Left lung (tissue), 10 donors: ENCODE measurements around the gene HNRNPUL2. TPM values are rescaled to one million over a fixed set of nuclear protein-coding genes. Genes with fewer than 3 reads are reported as not detected.
"Not testable (repeated sequence)": the region's sequence is repeated elsewhere in the genome, so short reads cannot be mapped to it uniquely, and the experiment has no call there.

Experiments used
- ATAC-seq: fragments of 200-7000 bp; cut with Tn5 transposase; one replicate; pipeline ENCODE4 v1.9.1; 2020; ENCODE audit warnings: moderate library complexity
- DNase-seq, 4 donors: peaks; one replicate each; pipeline ENCODE4 v3.0.0-alpha.2; 2013 to 2020
- H3K27ac ChIP-seq, 2 donors: fragments of 200-600 bp; sonication (generic) in 1 of 2; one replicate each; pipeline versions ENCODE4 v1.5.0 to v1.8.0; 2020 to 2021
- H3K27me3 ChIP-seq, 2 donors: fragments of 200-600 bp; sonication (generic) in 1 of 2; one replicate each; pipeline versions ENCODE4 v1.5.0 to v1.8.0; 2020 to 2021
- H3K36me3 ChIP-seq, 2 donors: fragments of 200-600 bp; sonication (generic) in 1 of 2; one replicate each; pipeline versions ENCODE4 v1.5.0 to v1.8.0; 2020 to 2021
- H3K4me1 ChIP-seq, 2 donors: fragments of 200-600 bp; one replicate each; pipeline ENCODE4 v1.8.0; 2021
- H3K4me3 ChIP-seq, 2 donors: fragments of 200-600 bp; sonication (generic) in 1 of 2; one replicate each; pipeline versions ENCODE4 v1.5.0 to v1.8.0; 2020 to 2021; ENCODE audit warnings: mild to moderate bottlenecking in 1 of 2
- H3K9me3 ChIP-seq, 2 donors: fragments of 200-600 bp; sonication (generic) in 1 of 2; one replicate each; pipeline versions ENCODE4 v1.5.0 to v1.8.0; 2020 to 2021
- intact Hi-C, 2 donors: fragments of 100-400 bp; cut with DNase I; formaldehyde crosslinking; loops; one replicate each; pipeline versions ENCODE4 v1.11.2 to v1.14.2; 2022
- polyA plus RNA-seq, 6 donors: library from polyadenylated mRNA; unstranded; fragments of 120-200 nt; gene quantifications; one replicate each; pipeline ENCODE4 v1.2.1, GENCODE V29; 2013; ENCODE audit not compliant: insufficient read length in 6 of 6
- total RNA-seq, 2 donors: library from RNA; stranded (reverse); fragmentation: NEBNext Ultra II Directional; extraction: Animal tissue kit (Norgen Biotek cat#: 25700); gene quantifications; one replicate each; pipeline ENCODE4 v1.2.1, GENCODE V29; 2021
- TF ChIP-seq, protein P1 (sequence below), 2 donors: fragments of 200-600 bp; sonication (generic) in 1 of 2; IDR thresholded peaks; one replicate each; pipeline versions ENCODE4 v1.5.0 to v1.8.0; 2021; ENCODE audit warnings: antibody characterized with exemption in 2 of 2
- donor health status: DM: no; HTN: yes; CAD: no.
- donor health status: DM: no; HTN: no; CAD: no.

Gene HNRNPUL2
- total and polyA plus RNA-seq, 8 donors: 31.8 to 95.4 (median 88.0) TPM

DNA sequence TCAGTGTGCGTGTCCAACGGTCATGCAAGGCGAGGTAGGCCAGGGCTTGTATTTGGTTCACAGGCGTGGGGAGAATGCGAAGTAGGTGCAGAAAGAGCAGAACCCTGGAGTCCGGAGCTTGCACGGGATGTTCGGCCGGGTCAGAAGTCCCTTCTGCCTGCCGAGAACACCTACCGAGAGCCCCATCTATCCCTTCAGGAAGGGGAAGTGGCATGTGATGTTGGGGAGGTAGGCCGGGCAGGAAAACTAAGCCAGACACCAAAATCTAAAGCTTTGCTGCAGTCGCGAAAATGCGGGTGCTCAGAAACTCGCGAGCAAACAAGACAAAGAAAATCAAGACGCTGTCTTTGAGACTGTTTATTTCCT is 43.5 kb upstream of the HNRNPUL2 start:
- peak; percentile 30 for ATAC-seq
- peaks cover 0 to 32% of the 10 kb centered on the region in 2 donors for H3K36me3 ChIP-seq
- TF ChIP-seq, protein P1, sequence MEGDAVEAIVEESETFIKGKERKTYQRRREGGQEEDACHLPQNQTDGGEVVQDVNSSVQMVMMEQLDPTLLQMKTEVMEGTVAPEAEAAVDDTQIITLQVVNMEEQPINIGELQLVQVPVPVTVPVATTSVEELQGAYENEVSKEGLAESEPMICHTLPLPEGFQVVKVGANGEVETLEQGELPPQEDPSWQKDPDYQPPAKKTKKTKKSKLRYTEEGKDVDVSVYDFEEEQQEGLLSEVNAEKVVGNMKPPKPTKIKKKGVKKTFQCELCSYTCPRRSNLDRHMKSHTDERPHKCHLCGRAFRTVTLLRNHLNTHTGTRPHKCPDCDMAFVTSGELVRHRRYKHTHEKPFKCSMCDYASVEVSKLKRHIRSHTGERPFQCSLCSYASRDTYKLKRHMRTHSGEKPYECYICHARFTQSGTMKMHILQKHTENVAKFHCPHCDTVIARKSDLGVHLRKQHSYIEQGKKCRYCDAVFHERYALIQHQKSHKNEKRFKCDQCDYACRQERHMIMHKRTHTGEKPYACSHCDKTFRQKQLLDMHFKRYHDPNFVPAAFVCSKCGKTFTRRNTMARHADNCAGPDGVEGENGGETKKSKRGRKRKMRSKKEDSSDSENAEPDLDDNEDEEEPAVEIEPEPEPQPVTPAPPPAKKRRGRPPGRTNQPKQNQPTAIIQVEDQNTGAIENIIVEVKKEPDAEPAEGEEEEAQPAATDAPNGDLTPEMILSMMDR (IDR thresholded peaks at IDR 0.05): no peak
- DNase-seq: peak in 1 of 4 donors; percentile 44
- no peaks in the 10 kb centered on the region for H3K27me3 ChIP-seq
- H3K4me3 ChIP-seq: peak overlapping the region; percentile 52 to 72
- H3K9me3 ChIP-seq: no peaks in the 10 kb centered on the region
- peaks cover 16 to 42% of the 10 kb centered on the region in 2 donors for H3K4me1 ChIP-seq
- intact Hi-C loops: no loop called here
- H3K27ac ChIP-seq: peak overlapping the region; percentile 91 to 94

GRCh38 chr11:62760867-62761227 is 33.6 kb upstream of the HNRNPUL2 start:
- H3K4me1 ChIP-seq: peaks cover 10 to 19% of the 10 kb centered on the region in 2 donors
- H3K27ac ChIP-seq: peak overlapping the region; percentile 75 to 96
- H3K9me3 ChIP-seq, DNase-seq, intact Hi-C loops, H3K27me3 ChIP-seq, ATAC-seq, H3K36me3 ChIP-seq: not testable (repeated sequence)
- H3K4me3 ChIP-seq: peak overlapping the region; percentile 11 to 88

GRCh38 chr11:62757846-62758788 is 30.9 kb upstream of the HNRNPUL2 start:
- DNase-seq (no peak), ATAC-seq (no peak)
- TF ChIP-seq, protein P1 (IDR thresholded peaks at IDR 0.05): no peak
- no peaks in the 10 kb centered on the region for H3K27me3 ChIP-seq
- intact Hi-C loops: no loop called here
- no peak overlapping the region for H3K4me3 ChIP-seq
- no peaks in the 10 kb centered on the region for H3K36me3 ChIP-seq
- H3K4me1 ChIP-seq: peaks cover 13 to 30% of the 10 kb centered on the region in 2 donors
- H3K9me3 ChIP-seq: no peaks in the 10 kb centered on the region
- H3K27ac ChIP-seq: no peak overlapping the region

DNA sequence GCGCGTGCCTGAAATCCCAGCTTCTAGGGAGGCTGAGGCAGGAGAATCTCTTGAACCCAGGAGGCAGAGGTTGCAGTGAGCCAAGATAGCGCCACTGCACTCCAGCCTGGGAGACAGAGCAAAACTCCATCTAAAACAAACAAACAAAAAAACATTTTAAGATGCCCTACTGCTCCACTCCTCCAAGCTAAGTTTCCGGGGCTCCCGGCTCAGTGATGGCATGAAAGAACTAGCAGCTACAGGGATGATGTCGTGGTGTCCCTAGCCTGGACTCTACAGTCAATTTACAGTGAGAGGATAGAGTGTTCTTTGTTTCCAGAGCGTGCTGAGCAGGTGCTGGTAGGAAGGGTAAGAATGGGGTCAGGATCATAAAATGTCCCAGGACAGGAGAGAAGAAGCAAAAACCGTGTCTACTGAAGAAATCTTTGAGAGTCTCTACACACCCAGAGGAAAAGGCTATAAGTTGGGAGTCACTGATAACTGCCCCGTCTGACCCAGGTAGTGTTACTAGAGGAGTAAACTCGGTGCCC is 27.9 kb upstream of the HNRNPUL2 start:
- H3K4me1 ChIP-seq: peaks cover 9 to 26% of the 10 kb centered on the region in 2 donors
- no peaks in the 10 kb centered on the region for H3K9me3 ChIP-seq
- H3K4me3 ChIP-seq: no peak overlapping the region
- peaks cover 0 to 13% of the 10 kb centered on the region in 2 donors for H3K36me3 ChIP-seq
- intact Hi-C loops: no loop called here
- DNase-seq (no peak), ATAC-seq (no peak)
- H3K27me3 ChIP-seq: no peaks in the 10 kb centered on the region
- H3K27ac ChIP-seq: no peak overlapping the region
- TF ChIP-seq, protein P1 (IDR thresholded peaks at IDR 0.05): no peak

DNA sequence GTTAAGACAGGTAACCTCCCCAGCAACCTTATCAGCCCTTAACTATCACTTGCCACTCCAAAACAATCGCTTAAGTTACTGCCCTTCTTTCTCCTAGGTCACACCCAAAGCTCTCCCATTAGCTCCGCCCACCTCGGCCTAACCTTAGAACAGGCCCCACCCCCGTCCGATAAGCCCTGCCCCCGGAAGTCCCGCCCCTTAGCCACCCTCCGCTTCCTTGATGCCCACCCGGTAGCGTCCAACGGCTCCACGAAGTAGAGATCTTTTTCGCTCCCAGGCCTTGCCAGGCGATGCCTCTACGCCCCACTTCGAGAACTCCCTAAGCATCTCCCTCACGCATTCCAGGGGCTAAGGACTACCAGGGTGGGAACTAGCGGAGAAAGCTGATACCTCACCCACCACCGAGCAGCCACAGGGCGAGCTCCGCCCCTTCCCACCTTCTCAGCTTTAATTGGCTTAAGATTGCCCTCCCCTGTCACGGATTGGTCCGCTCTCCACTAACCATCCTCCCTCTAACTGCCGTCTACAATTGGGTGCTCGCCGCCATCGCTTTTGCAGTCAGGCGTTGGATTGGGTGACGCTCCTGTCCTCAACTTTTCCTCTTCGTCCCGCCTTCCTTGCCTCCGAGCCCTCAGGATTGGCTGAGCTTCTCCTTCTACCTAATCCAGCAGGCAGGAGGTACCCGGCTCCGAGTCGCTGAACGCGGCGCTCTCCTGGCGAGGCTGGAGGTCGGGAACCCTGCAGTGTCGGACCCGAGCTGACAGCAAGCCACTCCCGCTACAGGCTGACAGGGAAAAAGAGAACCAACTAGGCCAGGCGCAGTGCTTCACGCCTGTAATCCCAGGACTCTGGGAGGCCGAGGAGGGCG is 26.7 kb upstream of the HNRNPUL2 start, which contains the start of gene ZBTB3:
Gene ZBTB3, minus strand, starts transcription at position 425 of the 868 bp plus-strand sequence. CDS start 496 bp downstream, outside the sequence.
- H3K27ac ChIP-seq: peak within 1 kb of the TSS; percentile 80 to 90
- DNase-seq: peak; percentile 94 to 98 (median 97)
- H3K4me1 ChIP-seq: peaks cover 9 to 26% of the 10 kb centered on the region in 2 donors
- intact Hi-C loops: no loop called here
- H3K9me3 ChIP-seq: no peaks in the 10 kb centered on the region
- no peaks in the 10 kb centered on the region for H3K27me3 ChIP-seq
- ATAC-seq: peak; percentile 97
- TF ChIP-seq, protein P1 (IDR thresholded peaks at IDR 0.05): no peak
- H3K36me3 ChIP-seq: peaks cover 0 to 13% of the 10 kb centered on the region in 2 donors
- peak within 1 kb of the TSS; percentile 40 to 68 for H3K4me3 ChIP-seq
